Prostate gland (tissue), 2 donors: ENCODE data around the gene ARID4B.

Experiments used
- CTCF ChIP-seq, 4 experiments: fragments of 200-600 bp in 2 of 4; fragments of 450-650 bp in 2 of 4; sonication (generic) in 2 of 4; IDR thresholded peaks; 1 replicate in 3 of 4; 2 replicates in 1 of 4; pipeline ENCODE4 v1.5.1; 2016 to 2019; ENCODE audit warnings: antibody characterized with exemption in 4 of 4, mild to moderate bottlenecking in 2 of 4, moderate library complexity in 2 of 4
- POLR2AphosphoS5 ChIP-seq: sonication (generic); formaldehyde crosslinking; IDR thresholded peaks from one replicate; pipeline ENCODE4 v1.6.1; 2017; ENCODE audit warnings: antibody characterized with exemption

- TF ChIP-seq POLR2AphosphoS5 = no peak
- TF ChIP-seq CTCF (IDR thresholded peaks at IDR 0.05) = no peak
Measured at GRCh38 chr1:235238558-235238957, 89.4 kb downstream of the ARID4B start.
